ENCODE measurements around the gene MPHOSPH9.

The MPHOSPH9 gene

GRCh38 chr12:123132951-123133619 is 99.9 kb downstream of the MPHOSPH9 start:
- no peak for FAIRE-seq
- no peak for DNase-seq (ENCODE audit: insufficient read length, low spot score)

GRCh38 chr12:123131879-123132402 is 101.0 kb downstream of the MPHOSPH9 start:
- DNase-seq (ENCODE audit: insufficient read length, low spot score) (no peak), FAIRE-seq (no peak)

- FAIRE-seq, result no peak
- no peak for DNase-seq (ENCODE audit: insufficient read length, low spot score)
Observed at GRCh38 chr12:123131291-123131832, 101.6 kb downstream of the MPHOSPH9 start.

- FAIRE-seq, result no peak
- DNase-seq (ENCODE audit: insufficient read length, low spot score), result no peak
Observed at GRCh38 chr12:123129621-123130020, 103.3 kb downstream of the MPHOSPH9 start.

GRCh38 chr12:123127182-123127495 is 105.8 kb downstream of the MPHOSPH9 start:
- no peak for DNase-seq (ENCODE audit: insufficient read length, low spot score)

GRCh38 chr12:123126294-123127181 is 106.4 kb downstream of the MPHOSPH9 start:
- DNase-seq (ENCODE audit: insufficient read length, low spot score), result no peak
- no peak for FAIRE-seq

More at GRCh38 chr12:123127182-123127495, 105.8 kb downstream of the MPHOSPH9 start:
- no peak for FAIRE-seq

GRCh38 chr12:123122626-123123025 is 110.3 kb downstream of the MPHOSPH9 start:
- FAIRE-seq (no peak), DNase-seq (ENCODE audit: insufficient read length, low spot score) (no peak)

GRCh38 chr12:123121670-123122069 is 111.3 kb downstream of the MPHOSPH9 start:
- no peak for FAIRE-seq
- DNase-seq (ENCODE audit: insufficient read length, low spot score), result no peak

GRCh38 chr12:123120452-123121166 is 112.3 kb downstream of the MPHOSPH9 start:
- DNase-seq (ENCODE audit: insufficient read length, low spot score), result no peak
- no peak for FAIRE-seq

- peak; percentile 67 for DNase-seq (ENCODE audit: insufficient read length, low spot score)
- peak; percentile 84 for FAIRE-seq
Observed at GRCh38 chr12:123119808-123120207, 113.1 kb downstream of the MPHOSPH9 start.

GRCh38 chr12:123118497-123118896 is 114.4 kb downstream of the MPHOSPH9 start:
- no peak for DNase-seq (ENCODE audit: insufficient read length, low spot score)

GRCh38 chr12:123115409-123116121 is 117.4 kb downstream of the MPHOSPH9 start:
- peak; percentile 84 for FAIRE-seq
- no peak for DNase-seq (ENCODE audit: insufficient read length, low spot score)

More at GRCh38 chr12:123118497-123118896, 114.4 kb downstream of the MPHOSPH9 start:
- no peak for FAIRE-seq

GRCh38 chr12:123114304-123115083 is 118.4 kb downstream of the MPHOSPH9 start:
- DNase-seq (ENCODE audit: insufficient read length, low spot score) (no peak), FAIRE-seq (no peak)

GRCh38 chr12:123113026-123113425 is 119.9 kb downstream of the MPHOSPH9 start:
- DNase-seq (ENCODE audit: insufficient read length, low spot score) (no peak), FAIRE-seq (no peak)

GRCh38 chr12:123111498-123112165 is 121.3 kb downstream of the MPHOSPH9 start:
- DNase-seq (ENCODE audit: insufficient read length, low spot score), result no peak
- FAIRE-seq, result no peak

- no peak for FAIRE-seq
- DNase-seq (ENCODE audit: insufficient read length, low spot score), result no peak
Observed at GRCh38 chr12:123109319-123109772, 123.6 kb downstream of the MPHOSPH9 start.

- DNase-seq (ENCODE audit: insufficient read length, low spot score), result no peak
- FAIRE-seq, result no peak
Observed at GRCh38 chr12:123108682-123109066, 124.3 kb downstream of the MPHOSPH9 start.

- DNase-seq (ENCODE audit: insufficient read length, low spot score), result no peak
- no peak for FAIRE-seq
Observed at GRCh38 chr12:123107926-123108681, 124.8 kb downstream of the MPHOSPH9 start.

Measured in GM19239 (cell line).